HCT116 (cell line): ENCODE results near the gene CBX1. TPM values are rescaled to one million over a fixed set of nuclear protein-coding genes. Genes with fewer than 3 reads are reported as not detected.

Experiments used
- ATAC-seq: fragments of 200-7000 bp; cut with Tn5 transposase; 2 replicates; pipeline ENCODE4 v1.9.1; 2020; ENCODE audit warnings: mild to moderate bottlenecking, moderate library complexity
- BruUV-seq: library from RNA; stranded (reverse); fragments of 400-500 nt; replicated peaks from 2 replicates; lab custom pipeline; 2021; lab: Mats Ljungman, UMichigan
- CTCF ChIA-PET: fragments of 300-600 bp; sonication (Branson Sonifier 250); formaldehyde crosslinking; loops from one replicate; lab custom pipeline; 2021; ENCODE audit warnings: antibody characterized with exemption; lab: Charles Lee
- POLR2A ChIA-PET: fragments of 300-600, 350-600 bp; sonication (Branson Sonifier 250); formaldehyde crosslinking; loops from one replicate; lab custom pipeline; 2021; ENCODE audit warnings: antibody characterized with exemption; lab: Charles Lee
- RAD21 ChIA-PET, 2 experiments: fragments of 300-600 bp; sonication (Branson Sonifier 250); formaldehyde crosslinking; loops; one replicate each; lab custom pipeline; 2023; ENCODE audit warnings: low total read pairs in 2 of 2; ENCODE audit not compliant: uncharacterized antibody in 2 of 2, unreplicated experiment in 2 of 2, low non-redundant PET in 1 of 2; lab: Charles Lee
- DNase-seq: peaks from one replicate; pipeline ENCODE4 v3.0.0-alpha.2; 2010; ENCODE audit warnings: low read depth, low spot score
- H2AFZ ChIP-seq: fragments of 200-600 bp; shearing (Covaris generic), sonication (generic); 2 replicates; pipeline ENCODE4 v1.6.1; 2017; ENCODE audit warnings: low read depth, mixed run types, mixed read lengths, antibody characterized with exemption, low read length; ENCODE audit not compliant: poor library complexity, severe bottlenecking
- H3K27ac ChIP-seq: 2 replicates; pipeline ENCODE4 v1.5.1; 2012; ENCODE audit warnings: low read depth, low read length
- H3K27me3 ChIP-seq: fragments of 200-600 bp; sonication (generic); 2 replicates; pipeline ENCODE4 v1.6.1; 2016; ENCODE audit warnings: mixed run types, low read length, mixed read lengths; ENCODE audit not compliant: insufficient read depth
- H3K36me3 ChIP-seq, 2 experiments: fragments of 200-500 bp in 1 of 2; fragments of 200-600 bp in 1 of 2; sonication (Bioruptor generic) in 1 of 2; sonication (generic) in 1 of 2; 2 replicates each; pipeline versions ENCODE4 v1.5.1 to v1.6.1; 2014 to 2016; ENCODE audit warnings: low read length in 2 of 2, inconsistent platforms in 1 of 2, mixed read lengths in 1 of 2, mixed run types in 1 of 2; ENCODE audit not compliant: insufficient read depth in 2 of 2, control insufficient read depth in 1 of 2
- H3K4me1 ChIP-seq, 2 experiments: fragments of 200-600 bp in 1 of 2; sonication (generic) in 1 of 2; 2 replicates each; pipeline versions ENCODE4 v1.5.1 to v1.6.1; 2012 to 2017; ENCODE audit warnings: low read length in 2 of 2, inconsistent platforms in 1 of 2, mild to moderate bottlenecking in 1 of 2, mixed read lengths in 1 of 2, mixed run types in 1 of 2, moderate library complexity in 1 of 2; ENCODE audit not compliant: insufficient read depth in 2 of 2, control insufficient read depth in 1 of 2
- H3K4me2 ChIP-seq: fragments of 200-600 bp; sonication (generic); 2 replicates; pipeline ENCODE4 v1.6.1; 2017; ENCODE audit warnings: mixed run types, low read length, mixed read lengths
- H3K4me3 ChIP-seq, 2 experiments: fragments of 200-600 bp in 1 of 2; sonication (generic) in 1 of 2; replicated peaks in 1 of 2; 2 replicates each; pipeline ENCODE4 v1.5.1; 2011 to 2016; ENCODE audit warnings: low read length in 2 of 2, control low read depth in 1 of 2, low read depth in 1 of 2, mild to moderate bottlenecking in 1 of 2, mixed read lengths in 1 of 2, mixed run types in 1 of 2
- H3K79me2 ChIP-seq: fragments of 200-600 bp; sonication (generic); 2 replicates; pipeline ENCODE4 v1.6.1; 2017; ENCODE audit warnings: mild to moderate bottlenecking, mixed run types, low read length, moderate library complexity, mixed read lengths; ENCODE audit not compliant: insufficient read depth
- H3K9ac ChIP-seq: fragments of 200-600 bp; sonication (generic); 2 replicates; pipeline ENCODE4 v1.6.1; 2016; ENCODE audit warnings: low read length, mixed read lengths
- H3K9me2 ChIP-seq: fragments of 200-600 bp; sonication (generic), shearing (Covaris generic); 2 replicates; pipeline ENCODE4 v1.6.1; 2017; ENCODE audit warnings: mixed run types, mild to moderate bottlenecking, moderate library complexity; ENCODE audit not compliant: insufficient read depth
- H3K9me3 ChIP-seq, 2 experiments: fragments of 200-500 bp in 1 of 2; fragments of 200-600 bp in 1 of 2; sonication (Bioruptor generic) in 1 of 2; sonication (generic) in 1 of 2; 2 replicates each; pipeline ENCODE4 v1.6.1; 2014 to 2017; ENCODE audit warnings: low read length in 2 of 2, mixed read lengths in 2 of 2, inconsistent platforms in 1 of 2, low read depth in 1 of 2, mild to moderate bottlenecking in 1 of 2, mixed run types in 1 of 2, moderate library complexity in 1 of 2; ENCODE audit not compliant: control insufficient read depth in 1 of 2, insufficient read depth in 1 of 2
- H4K20me1 ChIP-seq: fragments of 200-600 bp; sonication (generic), shearing (Covaris generic); 2 replicates; pipeline ENCODE4 v1.6.1; 2017; ENCODE audit warnings: mixed run types, mild to moderate bottlenecking, moderate library complexity; ENCODE audit not compliant: insufficient read depth
- CBX3 ChIP-seq: IDR thresholded peaks from 2 replicates; pipeline ENCODE4 v1.6.1; 2012; ENCODE audit warnings: low read depth
- CTCF ChIP-seq, 3 experiments: fragments of 200-600 bp in 1 of 3; sonication (generic) in 1 of 3; IDR thresholded peaks in 2 of 3; conservative IDR thresholded peaks in 1 of 3; 2 replicates each; pipeline ENCODE4 v1.5.1; 2012 to 2017; ENCODE audit warnings: low read depth in 2 of 3, low read length in 2 of 3, antibody characterized with exemption in 1 of 3, borderline replicate concordance in 1 of 3, control low read depth in 1 of 3, mild to moderate bottlenecking in 1 of 3, mixed read lengths in 1 of 3, mixed run types in 1 of 3, moderate library complexity in 1 of 3; ENCODE audit not compliant: insufficient read depth in 1 of 3
- EGR1 ChIP-seq: IDR thresholded peaks from 2 replicates; pipeline ENCODE4 v1.6.1; 2012; ENCODE audit warnings: low read depth
- ELF1 ChIP-seq: IDR thresholded peaks from 2 replicates; pipeline ENCODE4 v1.6.1; 2012; ENCODE audit warnings: low read depth, borderline replicate concordance
- EZH2 ChIP-seq: fragments of 200-600 bp; sonication (generic); IDR thresholded peaks from 2 replicates; pipeline ENCODE4 v1.6.1; 2017; ENCODE audit warnings: antibody characterized with exemption, mixed run types
- EZH2phosphoT487 ChIP-seq: fragments of 200-600 bp; IDR thresholded peaks from 2 replicates; pipeline ENCODE4 v1.6.1; 2018; ENCODE audit warnings: antibody characterized with exemption, borderline replicate concordance
- TCF7L2 ChIP-seq: IDR thresholded peaks from 2 replicates; pipeline ENCODE4 v1.7.0; 2011; ENCODE audit warnings: borderline replicate concordance, inconsistent platforms; ENCODE audit not compliant: insufficient read depth, insufficient read length; ENCODE audit errors: extremely low read depth
- ZBTB33 ChIP-seq: IDR thresholded peaks from 2 replicates; pipeline ENCODE4 v1.6.1; 2011; ENCODE audit warnings: mild to moderate bottlenecking, low read length, moderate library complexity; ENCODE audit not compliant: insufficient replicate concordance; ENCODE audit errors: extremely low read depth
- ZFX ChIP-seq: fragments of 450-650 bp; IDR thresholded peaks from 2 replicates; pipeline ENCODE4 v1.6.1; 2017
- ZNF274 ChIP-seq: fragments of 200-500 bp; sonication (Bioruptor generic); IDR thresholded peaks from 2 replicates; pipeline ENCODE4 v1.6.1; 2014; ENCODE audit warnings: mild to moderate bottlenecking, low read depth, low read length, inconsistent platforms
- intact Hi-C: fragments of 100-400 bp; cut with micrococcal nuclease; formaldehyde crosslinking; loops from 2 replicates; pipeline ENCODE4 v1.10.0; 2022
- total RNA-seq: library from RNA; stranded (reverse); gene quantifications from one replicate; pipeline ENCODE4 v1.2.1, GENCODE V29; 2021; ENCODE audit not compliant: unreplicated experiment
- TF ChIP-seq, protein P1 (sequence below): IDR thresholded peaks from 2 replicates; pipeline ENCODE4 v1.6.1; 2012

The CBX1 gene
- total RNA-seq, 1 experiment from 2014 or later = 136 TPM

DNA sequence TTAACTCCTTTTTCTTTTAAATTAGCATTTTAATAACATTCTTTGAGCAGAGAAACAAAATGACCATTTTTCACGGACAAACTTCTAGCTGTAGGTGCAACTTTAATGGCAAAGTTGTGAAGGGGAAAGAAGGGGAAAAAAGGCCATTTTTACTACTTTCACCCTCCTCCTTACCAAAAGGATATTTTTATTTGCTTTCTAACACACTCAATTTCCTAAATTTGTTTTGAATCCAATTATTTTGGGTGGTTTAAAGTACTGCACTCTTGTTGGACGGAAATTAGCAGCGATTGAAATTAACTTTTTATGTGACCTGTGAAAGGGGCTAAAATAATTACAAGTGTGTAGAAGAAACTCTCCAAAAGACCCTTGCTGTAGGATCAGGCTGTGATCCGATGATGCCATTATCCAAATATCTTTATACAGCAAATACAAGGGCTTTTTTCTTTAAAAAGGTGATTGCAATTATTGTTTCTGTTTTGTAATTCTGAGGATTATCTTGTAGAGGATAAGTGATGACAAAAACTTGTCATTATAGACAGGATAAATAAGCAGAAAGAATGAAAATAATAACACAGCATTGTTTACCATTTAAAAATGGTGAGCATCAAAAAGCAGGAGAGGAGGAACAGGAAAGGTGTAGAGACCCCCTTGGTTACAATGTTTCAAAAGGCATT lies 48.6 kb upstream of the CBX1 start:
- Histone ChIP-seq H3K79me2 (no peaks in the 10 kb centered on the region), H3K4me2 (no peak overlapping the region), H2AFZ (no peak overlapping the region), H4K20me1 (no peaks in the 10 kb centered on the region), H3K4me3 (no peak overlapping the region), H3K27ac (no peak overlapping the region), H3K9me3 (no peaks in the 10 kb centered on the region), H3K27me3 (peaks cover 25% of the 10 kb centered on the region; the same call in 1 of the 2 replicates), H3K36me3 (no peaks in the 10 kb centered on the region), H3K9me2 (no peaks in the 10 kb centered on the region), H3K9ac (no peak overlapping the region), H3K4me1 (peaks cover 3 to 6% of the 10 kb centered on the region in 2 experiments; a peak in 3 of 4 replicates)
- ATAC-seq = no peak
- DNase-seq = no peak
- BruUV-seq = no TSS peak
- ChIA-PET CTCF (interaction anchor here (1.3 to 1.7 kb wide), 4 partner anchors 15 to 463 kb away, joined by 3 to 6 read pairs (median 3); no protein-coding TSS in a partner anchor), RAD21 (no interaction called here), POLR2A (no interaction called here)
- no peak for TF ChIP-seq ELF1
- TF ChIP-seq ZNF274 = no peak
- TF ChIP-seq TCF7L2 = no peak
- no peak for TF ChIP-seq EZH2phosphoT487
- no peak for TF ChIP-seq CTCF (IDR thresholded peaks at IDR 0.05 in 2 of 3, conservative IDR thresholded peaks at IDR 0.05 in 1 of 3; ENCODE audit: borderline replicate concordance in 1 of 3, insufficient read depth in 1 of 3, low read depth in 2 of 3, low read length in 2 of 3)
- no peak for TF ChIP-seq EGR1
- no peak for TF ChIP-seq EZH2
- no peak for TF ChIP-seq ZFX
- TF ChIP-seq, protein P1, sequence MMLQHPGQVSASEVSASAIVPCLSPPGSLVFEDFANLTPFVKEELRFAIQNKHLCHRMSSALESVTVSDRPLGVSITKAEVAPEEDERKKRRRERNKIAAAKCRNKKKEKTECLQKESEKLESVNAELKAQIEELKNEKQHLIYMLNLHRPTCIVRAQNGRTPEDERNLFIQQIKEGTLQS = no peak
- no peak for TF ChIP-seq CBX3
- TF ChIP-seq ZBTB33 = no peak
- intact Hi-C loops = loop anchor here (10.0 kb wide), 2 partner anchors 645 to 725 kb away; no protein-coding TSS in a partner anchor
